IMR-90 (cell line): Measurements from ENCODE around the gene MAFG. TPM values are rescaled to one million over a fixed set of nuclear protein-coding genes. Genes with fewer than 3 reads are reported as not detected.

ENCODE experiments used
- ATAC-seq: fragments of 200-7000 bp; cut with Tn5 transposase; 2 replicates; pipeline ENCODE4 v1.9.1; 2020; ENCODE audit warnings: low read depth, mild to moderate bottlenecking, moderate library complexity
- BruUV-seq: library from RNA; stranded (reverse); fragments of 400-500 nt; replicated peaks from 2 replicates; lab custom pipeline; 2021; lab: Mats Ljungman, UMichigan
- CTCF ChIA-PET: fragments of 300-600 bp; formaldehyde crosslinking; extraction: SDS; loops from one replicate; lab custom pipeline; 2021; ENCODE audit warnings: antibody characterized with exemption; lab: Yijun Ruan, JAX
- POLR2A ChIA-PET: fragments of 300-600 bp; sonication (Branson Sonifier 250); formaldehyde crosslinking; loops from one replicate; lab custom pipeline; 2022; ENCODE audit warnings: antibody characterized with exemption; ENCODE audit not compliant: unreplicated experiment; lab: Charles Lee
- DNase-seq: peaks from one replicate; pipeline ENCODE4 v3.0.0; 2013
- H2AFZ ChIP-seq: replicated peaks from 2 replicates; pipeline ENCODE3; 2013; ENCODE audit warnings: low read length, mild to moderate bottlenecking; ENCODE audit not compliant: poor library complexity
- H2AK5ac ChIP-seq: 2 replicates; pipeline ENCODE4 v1.6.1; 2013; ENCODE audit warnings: low read depth, low read length, inconsistent platforms
- H2AK9ac ChIP-seq: replicated peaks from 2 replicates; pipeline ENCODE3; 2013; ENCODE audit warnings: mild to moderate bottlenecking, low read depth, low read length, moderate library complexity; ENCODE audit not compliant: poor library complexity
- H2BK120ac ChIP-seq: 2 replicates; pipeline ENCODE4 v1.6.1; 2013; ENCODE audit warnings: low read depth, low read length, inconsistent platforms
- H2BK15ac ChIP-seq: 3 replicates; pipeline ENCODE4 v1.6.1; 2013; ENCODE audit warnings: low read depth, low read length, inconsistent platforms
- H2BK20ac ChIP-seq: 2 replicates; pipeline ENCODE4 v1.6.1; 2013; ENCODE audit warnings: low read depth, mild to moderate bottlenecking, inconsistent platforms, low read length, moderate library complexity
- H2BK5ac ChIP-seq: 2 replicates; pipeline ENCODE4 v1.6.1; 2013; ENCODE audit warnings: mild to moderate bottlenecking, low read depth, low read length, inconsistent platforms; ENCODE audit not compliant: poor library complexity, severe bottlenecking
- H3K14ac ChIP-seq: replicated peaks from 2 replicates; pipeline ENCODE4 v1.6.1; 2013; ENCODE audit warnings: low read depth, low read length, inconsistent platforms
- H3K18ac ChIP-seq: 2 replicates; pipeline ENCODE4 v1.6.1; 2013; ENCODE audit warnings: low read depth, low read length, control low read depth
- H3K23ac ChIP-seq: 2 replicates; pipeline ENCODE4 v1.6.1; 2013; ENCODE audit warnings: low read depth, low read length, inconsistent platforms
- H3K27ac ChIP-seq: 2 replicates; pipeline ENCODE4 v1.5.1; 2013; ENCODE audit warnings: mild to moderate bottlenecking, control low read depth, low read length; ENCODE audit not compliant: insufficient read depth
- H3K27me3 ChIP-seq: 2 replicates; pipeline ENCODE4 v1.6.1; 2013; ENCODE audit warnings: low read length; ENCODE audit not compliant: control insufficient read depth, insufficient read depth
- H3K36me3 ChIP-seq: 2 replicates; pipeline ENCODE4 v1.6.1; 2013; ENCODE audit warnings: low read length, mixed read lengths; ENCODE audit not compliant: control insufficient read depth, insufficient read depth
- H3K4ac ChIP-seq: 2 replicates; pipeline ENCODE4 v1.6.1; 2013; ENCODE audit warnings: low read depth, low read length, inconsistent platforms
- H3K4me1 ChIP-seq: 2 replicates; pipeline ENCODE4 v1.6.1; 2013; ENCODE audit warnings: low read length, mixed read lengths; ENCODE audit not compliant: control insufficient read depth, insufficient read depth
- H3K4me2 ChIP-seq: 2 replicates; pipeline ENCODE4 v1.6.1; 2013; ENCODE audit warnings: low read depth, mild to moderate bottlenecking, control low read depth, low read length, moderate library complexity
- H3K4me3 ChIP-seq: 2 replicates; pipeline ENCODE4 v1.5.1; 2013; ENCODE audit warnings: low read depth, mild to moderate bottlenecking, control low read depth, low read length, moderate library complexity; ENCODE audit not compliant: insufficient read depth
- H3K56ac ChIP-seq: 2 replicates; pipeline ENCODE4 v1.6.1; 2013; ENCODE audit warnings: low read length, inconsistent platforms; ENCODE audit not compliant: insufficient read depth; ENCODE audit errors: extremely low read depth
- H3K79me1 ChIP-seq, 2 experiments: 2 replicates each; pipeline ENCODE4 v1.6.1; 2013; ENCODE audit warnings: low read length in 2 of 2, inconsistent platforms in 1 of 2, low read depth in 1 of 2
- H3K9ac ChIP-seq: 2 replicates; pipeline ENCODE4 v1.6.1; 2013; ENCODE audit warnings: low read depth, low read length, control low read depth
- H3K9me1 ChIP-seq: 2 replicates; pipeline ENCODE4 v1.6.1; 2013; ENCODE audit warnings: low read length, inconsistent platforms; ENCODE audit not compliant: insufficient read depth
- H3K9me3 ChIP-seq: 2 replicates; pipeline ENCODE4 v1.6.1; 2013; ENCODE audit warnings: low read length; ENCODE audit not compliant: control insufficient read depth, insufficient read depth
- H4K20me1 ChIP-seq: 2 replicates; pipeline ENCODE4 v1.6.1; 2013; ENCODE audit warnings: low read length, inconsistent platforms; ENCODE audit not compliant: insufficient read depth
- H4K5ac ChIP-seq: 2 replicates; pipeline ENCODE4 v1.6.1; 2013; ENCODE audit warnings: mild to moderate bottlenecking, low read depth, low read length, control low read depth
- H4K8ac ChIP-seq, 2 experiments: 2 replicates each; pipeline ENCODE4 v1.6.1; 2013; ENCODE audit warnings: low read depth in 2 of 2, low read length in 2 of 2, control low read depth in 1 of 2, inconsistent platforms in 1 of 2
- H4K91ac ChIP-seq: 2 replicates; pipeline ENCODE4 v1.6.1; 2013; ENCODE audit warnings: low read depth, low read length, inconsistent platforms; ENCODE audit not compliant: insufficient read depth
- BHLHE40 ChIP-seq: fragments of 150-350 bp; IDR thresholded peaks from 2 replicates; pipeline ENCODE4 v1.6.1; 2016; ENCODE audit warnings: mild to moderate bottlenecking, low read depth, low read length
- CTCF ChIP-seq: conservative IDR thresholded peaks from 2 replicates; pipeline ENCODE4 v1.5.1; 2012; ENCODE audit warnings: mild to moderate bottlenecking, low read depth, low read length, improper control_type of control experiment
- FOS ChIP-seq: fragments of 150-350 bp; IDR thresholded peaks from 2 replicates; pipeline ENCODE4 v1.6.1; 2016; ENCODE audit warnings: low read depth, low read length
- MAZ ChIP-seq: IDR thresholded peaks from 2 replicates; pipeline ENCODE4 v1.6.1; 2012; ENCODE audit warnings: low read depth, mild to moderate bottlenecking, low read length, improper control_type of control experiment, moderate library complexity, borderline replicate concordance
- MXI1 ChIP-seq: IDR thresholded peaks from 2 replicates; pipeline ENCODE4 v1.6.1; 2012; ENCODE audit warnings: low read depth, mild to moderate bottlenecking, low read length, moderate library complexity, borderline replicate concordance
- NFE2L2 ChIP-seq: fragments of 150-350 bp; IDR thresholded peaks from 2 replicates; pipeline ENCODE4 v1.6.1; 2016; ENCODE audit warnings: low read depth, mild to moderate bottlenecking, low read length
- RCOR1 ChIP-seq: IDR thresholded peaks from 2 replicates; pipeline ENCODE4 v1.6.1; 2012; ENCODE audit warnings: mild to moderate bottlenecking, low read length, improper control_type of control experiment; ENCODE audit not compliant: insufficient replicate concordance
- SMC3 ChIP-seq: fragments of 150-350 bp; IDR thresholded peaks from 2 replicates; pipeline ENCODE4 v1.6.1; 2016; ENCODE audit warnings: low read depth, mild to moderate bottlenecking, antibody characterized with exemption, low read length, moderate library complexity
- USF2 ChIP-seq: fragments of 150-350 bp; IDR thresholded peaks from 2 replicates; pipeline ENCODE4 v1.6.1; 2017; ENCODE audit warnings: mild to moderate bottlenecking, antibody characterized with exemption, low read length, low read depth
- WGBS, 2 experiments: methylation state at CpG; one replicate each; pipeline versions ENCODE4 v1.1.5 to v1.1.7; 2013; ENCODE audit warnings: missing lambda C conversion rate in 2 of 2; ENCODE audit not compliant: insufficient read length in 1 of 2; ENCODE audit errors: extremely low coverage in 2 of 2; 5-methylcytosine and 5-hydroxymethylcytosine counted together
- dilution Hi-C: fragments of 300-500 bp; cut with HindIII; formaldehyde crosslinking; loops from one replicate; pipeline ENCODE4 v1.14.3; 2018; ENCODE audit warnings: low sequenced_read_pairs; ENCODE audit not compliant: unreplicated experiment
- in situ Hi-C: fragments of 300-500 bp; cut with MboI; formaldehyde crosslinking; loops from 3 replicates; pipeline ENCODE4 v1.14.3; 2019; ENCODE audit warnings: low sequenced_read_pairs, inconsistent platforms, mixed read lengths
- intact Hi-C: fragments of 100-400 bp; cut with micrococcal nuclease; formaldehyde crosslinking; loops from 2 replicates; pipeline ENCODE4 v1.10.0; 2022
- polyA plus RNA-seq, 3 experiments: library from polyadenylated mRNA; depleted of rRNA; stranded (reverse); fragments of >200 nt; gene quantifications; 2 replicates each; pipeline ENCODE4 v1.2.3, GENCODE V29; 2012; ENCODE audit warnings: low replicate concordance in 1 of 3
- total RNA-seq: library from RNA; depleted of rRNA; stranded (reverse); fragments of >200 nt; gene quantifications from 2 replicates; pipeline ENCODE4 v1.2.3, GENCODE V29; 2012

The MAFG gene
- total and polyA plus RNA-seq, 2 of the 4 experiments (the other 2 are of a cell fraction): 6.1 to 15.4 TPM

- H3K18ac ChIP-seq: no peak overlapping the region
- H4K8ac ChIP-seq: no peak overlapping the region
- H2AK9ac ChIP-seq: peak overlapping the region; percentile 9
- H3K9me3 ChIP-seq: no peaks in the 10 kb centered on the region
- no peak overlapping the region for H2BK120ac ChIP-seq
- H2AK5ac ChIP-seq: no peak overlapping the region
- H2AFZ ChIP-seq: no peak overlapping the region
- peaks cover 27% of the 10 kb centered on the region; the same call in 1 of the 2 replicates for H3K36me3 ChIP-seq
- H4K20me1 ChIP-seq: peaks cover 11% of the 10 kb centered on the region
- H4K5ac ChIP-seq: no peak overlapping the region
- H2BK5ac ChIP-seq: no peak overlapping the region
- H3K4me2 ChIP-seq: no peak overlapping the region
- in situ Hi-C loops (no loop called here), dilution Hi-C loops (no loop called here), intact Hi-C loops (no loop called here)
- H3K56ac ChIP-seq: no peak overlapping the region
- no peak for DNase-seq
- BruUV-seq: no TSS peak
- no peak for ATAC-seq
- H3K9me1 ChIP-seq: peaks cover 8% of the 10 kb centered on the region
- no peak overlapping the region for H3K4ac ChIP-seq
- H3K27ac ChIP-seq: no peak overlapping the region
- H2BK15ac ChIP-seq: no peak overlapping the region
- no peak overlapping the region for H2BK20ac ChIP-seq
- CTCF ChIA-PET: no interaction called here
- H3K14ac ChIP-seq: no peak overlapping the region
- H3K9ac ChIP-seq: no peak overlapping the region
- 91% methylated on average over 23 of the region's 38 CpGs; no CpG with 5 or more reads in 1 of the 2 experiments for WGBS, 2 experiments
- H4K91ac ChIP-seq: no peak overlapping the region
- POLR2A ChIA-PET: no interaction called here
- no peak overlapping the region for H3K4me3 ChIP-seq
- H3K23ac ChIP-seq: no peak overlapping the region
- no peak for TF ChIP-seq USF2
- no peak for TF ChIP-seq MXI1
- TF ChIP-seq BHLHE40: no peak
- no peak for TF ChIP-seq NFE2L2
- TF ChIP-seq MAZ: no peak
- TF ChIP-seq CTCF: no peak
- TF ChIP-seq SMC3: no peak
- no peak for TF ChIP-seq RCOR1
- TF ChIP-seq FOS: no peak
- no peaks in the 10 kb centered on the region; the same call in 1 of the 2 replicates for H3K27me3 ChIP-seq
- peaks cover 4% of the 10 kb centered on the region for H3K4me1 ChIP-seq
- peaks cover 9 to 37% of the 10 kb centered on the region in 2 experiments for H3K79me1 ChIP-seq
Observed at GRCh38 chr17:81934850-81935708, 7.5 kb upstream of the MAFG start.
